H1 (cell line): Measurements from ENCODE around the gene CACNA2D3. TPM values are rescaled to one million over a fixed set of nuclear protein-coding genes. Genes with fewer than 3 reads are reported as not detected.

Experiments used
- CTCF ChIA-PET: fragments of 300-600 bp; sonication (Branson Sonifier 250); formaldehyde crosslinking; loops from one replicate; lab custom pipeline; 2021; ENCODE audit not compliant: partially characterized antibody; lab: Charles Lee
- POLR2A ChIA-PET: fragments of 300-600 bp; sonication (Branson Sonifier 250); formaldehyde crosslinking; loops from one replicate; lab custom pipeline; 2021; ENCODE audit warnings: inconsistent platforms; ENCODE audit not compliant: partially characterized antibody; lab: Charles Lee
- DNase-seq, 2 experiments: peaks; one replicate each; pipeline versions ENCODE4 v3.0.0 to v3.0.0-alpha.2; 2010 to 2022; ENCODE audit warnings: low spot score in 2 of 2, low read depth in 1 of 2, mixed read lengths in 1 of 2
- FAIRE-seq: peaks from 2 replicates; lab custom pipeline; 2011; peaks lifted over from hg19 to GRCh38; lab: Jason Lieb, UNC
- H2AFZ ChIP-seq: 2 replicates; pipeline ENCODE4 v1.8.1; 2012; ENCODE audit warnings: low read length, inconsistent platforms
- H2AK5ac ChIP-seq: 2 replicates; pipeline ENCODE4 v1.6.1; 2013; ENCODE audit warnings: low read depth, low read length
- H2BK120ac ChIP-seq: replicated peaks from 2 replicates; pipeline ENCODE3; 2013; ENCODE audit warnings: low read depth, low read length, inconsistent platforms
- H2BK12ac ChIP-seq: 2 replicates; pipeline ENCODE4 v1.6.1; 2013; ENCODE audit warnings: low read depth, low read length
- H2BK15ac ChIP-seq: 2 replicates; pipeline ENCODE4 v1.6.1; 2013; ENCODE audit warnings: low read length
- H2BK20ac ChIP-seq: 2 replicates; pipeline ENCODE4 v1.6.1; 2013; ENCODE audit warnings: low read length
- H2BK5ac ChIP-seq: 2 replicates; pipeline ENCODE4 v1.6.1; 2013; ENCODE audit warnings: low read depth, low read length
- H3K14ac ChIP-seq: 2 replicates; pipeline ENCODE4 v1.6.1; 2013; ENCODE audit warnings: inconsistent platforms; ENCODE audit not compliant: insufficient read length
- H3K18ac ChIP-seq: 2 replicates; pipeline ENCODE4 v1.6.1; 2013; ENCODE audit warnings: low read length; ENCODE audit errors: extremely low read depth
- H3K23ac ChIP-seq: 2 replicates; pipeline ENCODE4 v1.6.1; 2013; ENCODE audit warnings: inconsistent platforms; ENCODE audit not compliant: insufficient read length
- H3K23me2 ChIP-seq: 2 replicates; pipeline ENCODE4 v1.6.1; 2013; ENCODE audit warnings: low read depth, low read length
- H3K27ac ChIP-seq: 2 replicates; pipeline ENCODE4 v1.6.1; 2011; ENCODE audit warnings: low read depth, low read length, inconsistent platforms
- H3K27me3 ChIP-seq, 4 experiments: replicated peaks in 1 of 4; 1 replicate in 1 of 4; 2 replicates in 3 of 4; pipeline versions ENCODE4 v1.6.1 to v1.8.1; 2011 to 2013; ENCODE audit warnings: low read length in 3 of 4, mild to moderate bottlenecking in 3 of 4, inconsistent platforms in 2 of 4, mixed read lengths in 2 of 4, moderate library complexity in 1 of 4; ENCODE audit not compliant: control insufficient read depth in 3 of 4, insufficient read depth in 3 of 4; ENCODE audit errors: extremely low read depth in 1 of 4
- H3K36me3 ChIP-seq, 4 experiments: 2 replicates each; pipeline versions ENCODE4 v1.6.1 to v1.8.1; 2011 to 2013; ENCODE audit warnings: mild to moderate bottlenecking in 4 of 4, low read length in 3 of 4, moderate library complexity in 2 of 4, control low read depth in 1 of 4, inconsistent platforms in 1 of 4; ENCODE audit not compliant: insufficient read depth in 4 of 4, control insufficient read depth in 2 of 4
- H3K4ac ChIP-seq: replicated peaks from 2 replicates; pipeline ENCODE3; 2013; ENCODE audit warnings: low read length, low read depth, mixed read lengths, inconsistent platforms; ENCODE audit not compliant: insufficient read length
- H3K4me1 ChIP-seq, 4 experiments: replicated peaks in 1 of 4; 1 replicate in 1 of 4; 2 replicates in 3 of 4; pipeline versions ENCODE4 v1.6.1 to v1.8.1; 2011 to 2013; ENCODE audit warnings: low read length in 3 of 4, inconsistent platforms in 2 of 4, mixed read lengths in 1 of 4; ENCODE audit not compliant: insufficient read depth in 4 of 4, control insufficient read depth in 3 of 4
- H3K4me2 ChIP-seq, 2 experiments: 2 replicates each; pipeline versions ENCODE4 v1.6.1 to v1.8.1; 2011 to 2013; ENCODE audit warnings: low read depth in 2 of 2, low read length in 2 of 2, control low read depth in 1 of 2, inconsistent platforms in 1 of 2, mild to moderate bottlenecking in 1 of 2; ENCODE audit not compliant: insufficient read depth in 1 of 2
- H3K4me3 ChIP-seq, 4 experiments: fragments of 200-600, 300-600 bp in 1 of 4; sonication (generic), shearing (Covaris generic), sonication (Bioruptor Twin) in 1 of 4; 2 replicates each; pipeline versions ENCODE4 v1.5.1 to v1.8.1; 2011 to 2016; ENCODE audit warnings: low read length in 4 of 4, low read depth in 3 of 4, control low read depth in 2 of 4, inconsistent platforms in 2 of 4, mild to moderate bottlenecking in 2 of 4, mixed read lengths in 1 of 4, moderate library complexity in 1 of 4; ENCODE audit not compliant: insufficient read depth in 2 of 4; ENCODE audit errors: extremely low read depth in 1 of 4
- H3K56ac ChIP-seq: replicated peaks from 2 replicates; pipeline ENCODE3; 2013; ENCODE audit warnings: low read depth, mild to moderate bottlenecking, mixed read lengths, low read length, inconsistent platforms; ENCODE audit not compliant: insufficient read length
- H3K79me1 ChIP-seq: 2 replicates; pipeline ENCODE4 v1.6.1; 2013; ENCODE audit warnings: low read depth, low read length, control low read depth
- H3K79me2 ChIP-seq, 2 experiments: 2 replicates each; pipeline versions ENCODE4 v1.6.1 to v1.8.1; 2012 to 2013; ENCODE audit warnings: low read length in 2 of 2, mild to moderate bottlenecking in 2 of 2, inconsistent platforms in 1 of 2; ENCODE audit not compliant: insufficient read depth in 2 of 2, control insufficient read depth in 1 of 2
- H3K9ac ChIP-seq, 4 experiments: replicated peaks in 1 of 4; 1 replicate in 1 of 4; 2 replicates in 3 of 4; pipeline versions ENCODE4 v1.6.1 to v1.8.1; 2011 to 2013; ENCODE audit warnings: low read depth in 3 of 4, low read length in 3 of 4, control low read depth in 2 of 4, mild to moderate bottlenecking in 2 of 4, moderate library complexity in 2 of 4, inconsistent platforms in 1 of 4; ENCODE audit errors: extremely low read depth in 1 of 4
- H3K9me3 ChIP-seq, 2 experiments: 2 replicates each; pipeline versions ENCODE4 v1.6.1 to v1.8.1; 2012 to 2013; ENCODE audit warnings: mild to moderate bottlenecking in 2 of 2, moderate library complexity in 2 of 2, control low read depth in 1 of 2, inconsistent platforms in 1 of 2, low read depth in 1 of 2, low read length in 1 of 2, mixed read lengths in 1 of 2; ENCODE audit not compliant: insufficient read depth in 2 of 2
- H4K20me1 ChIP-seq, 2 experiments: replicated peaks in 1 of 2; 2 replicates each; pipeline versions ENCODE3 to v1.8.1; 2011 to 2013; ENCODE audit warnings: inconsistent platforms in 2 of 2, low read length in 2 of 2, mild to moderate bottlenecking in 1 of 2; ENCODE audit not compliant: insufficient read depth in 2 of 2, control insufficient read depth in 1 of 2
- H4K5ac ChIP-seq: 2 replicates; pipeline ENCODE4 v1.6.1; 2013; ENCODE audit warnings: low read length, low read depth, mixed read lengths, inconsistent platforms; ENCODE audit not compliant: insufficient read length
- H4K8ac ChIP-seq: 2 replicates; pipeline ENCODE4 v1.8.0; 2013; ENCODE audit warnings: mild to moderate bottlenecking, moderate library complexity, low read length, inconsistent platforms; ENCODE audit not compliant: insufficient read depth; ENCODE audit errors: extremely low read depth
- H4K91ac ChIP-seq: replicated peaks from 2 replicates; pipeline ENCODE3; 2013; ENCODE audit warnings: low read length, mixed read lengths, inconsistent platforms; ENCODE audit not compliant: insufficient read length
- ASH2L ChIP-seq: fragments of 200-600, 300-600 bp; sonication (generic); IDR thresholded peaks from one replicate; pipeline ENCODE4 v1.7.1; 2017; ENCODE audit warnings: low read length
- BCL11A ChIP-seq, 2 experiments: IDR thresholded peaks; one replicate each; pipeline ENCODE4 v1.6.1; 2011; ENCODE audit warnings: low read depth in 2 of 2, low read length in 2 of 2, mild to moderate bottlenecking in 2 of 2
- BRCA1 ChIP-seq: IDR thresholded peaks from 2 replicates; pipeline ENCODE4 v1.6.1; 2012; ENCODE audit warnings: low read depth, low read length, improper control_type of control experiment
- CBX8 ChIP-seq: fragments of 300-800, 300-1000 bp; sonication (generic); IDR thresholded peaks from 2 replicates; pipeline ENCODE4 v1.7.1; 2016; ENCODE audit warnings: low read depth, low read length, borderline replicate concordance
- CHD2 ChIP-seq: IDR thresholded peaks from 2 replicates; pipeline ENCODE4 v1.6.1; 2012; ENCODE audit warnings: low read length, improper control_type of control experiment
- CTCF ChIP-seq, 3 experiments: IDR thresholded peaks; 1 replicate in 2 of 3; 2 replicates in 1 of 3; pipeline versions ENCODE4 v1.5.1 to v1.6.1; 2011; ENCODE audit warnings: low read length in 3 of 3, mild to moderate bottlenecking in 3 of 3, inconsistent platforms in 2 of 3, low read depth in 1 of 3, moderate library complexity in 1 of 3; ENCODE audit not compliant: insufficient read depth in 1 of 3; ENCODE audit errors: control extremely low read depth in 1 of 3
- KDM5A ChIP-seq: fragments of 200-600 bp; IDR thresholded peaks from 2 replicates; pipeline ENCODE4 v1.7.1; 2012; ENCODE audit warnings: mild to moderate bottlenecking, low read length, inconsistent platforms, mixed read lengths
- NRF1 ChIP-seq: IDR thresholded peaks from 2 replicates; pipeline ENCODE4 v1.6.1; 2011; ENCODE audit warnings: mild to moderate bottlenecking, low read depth, low read length, improper control_type of control experiment
- RAD21 ChIP-seq, 2 experiments: IDR thresholded peaks in 1 of 2; conservative IDR thresholded peaks in 1 of 2; 2 replicates each; pipeline ENCODE4 v1.6.1; 2011; ENCODE audit warnings: low read depth in 2 of 2, low read length in 2 of 2, improper control_type of control experiment in 1 of 2, inconsistent platforms in 1 of 2, mild to moderate bottlenecking in 1 of 2, moderate library complexity in 1 of 2
- SIX5 ChIP-seq: IDR thresholded peaks from 2 replicates; pipeline ENCODE4 v1.6.1; 2011; ENCODE audit warnings: mild to moderate bottlenecking, low read depth, low read length
- SP4 ChIP-seq: IDR thresholded peaks from 2 replicates; pipeline ENCODE4 v1.6.1; 2012; ENCODE audit warnings: low read length, inconsistent platforms
- TAF1 ChIP-seq: IDR thresholded peaks from 2 replicates; pipeline ENCODE4 v1.6.1; 2011; ENCODE audit warnings: mild to moderate bottlenecking, low read depth, low read length
- WGBS, 2 experiments: shearing (Covaris generic) in 1 of 2; methylation state at CpG; one replicate each; pipeline versions ENCODE4 v1.1.6 to v1.1.7; 2013 to 2015; ENCODE audit warnings: low lambda C conversion rate in 2 of 2, mixed read lengths in 2 of 2, inconsistent platforms in 1 of 2, low coverage in 1 of 2, missing lambda C conversion rate in 1 of 2; ENCODE audit not compliant: insufficient replicate concordance in 2 of 2, insufficient coverage in 1 of 2, insufficient read length in 1 of 2; ENCODE audit errors: extremely low coverage in 1 of 2, missing lambda C conversion rate in 1 of 2; 5-methylcytosine and 5-hydroxymethylcytosine counted together
- polyA plus RNA-seq, 7 experiments: library from polyadenylated mRNA; depleted of rRNA in 3 of 7; stranded (reverse) in 5 of 7; unstranded in 2 of 7; fragments of >200 nt in 5 of 7; fragments of 200-250 nt in 2 of 7; gene quantifications; 1 replicate in 5 of 7; 2 replicates in 1 of 7; 4 replicates in 1 of 7; pipeline versions ENCODE4 v1.2.1 to v1.2.3, GENCODE V29; 2011 to 2013; ENCODE audit warnings: missing spikeins in 2 of 7, mixed read lengths in 2 of 7
- total RNA-seq: library from RNA; stranded (reverse); fragmentation: NEBNext Ultra II Directional; extraction: Animal tissue kit (Norgen Biotek cat#: 25700); gene quantifications from 2 replicates; pipeline ENCODE4 v1.2.1, GENCODE V29; 2021

CACNA2D3 gene
- total and polyA plus RNA-seq, 2 of the 8 experiments (the other 6 are each of a cell fraction or from before 2014, with no cell fraction given) = 1.5 to 1.8 TPM

GRCh38 chr3:54134155-54134554, 11.8 kb downstream of the CACNA2D3 start:
- no peak overlapping the region for H2BK5ac ChIP-seq
- H3K4ac ChIP-seq = no peak overlapping the region
- no peaks in the 10 kb centered on the region; a peak in 1 of 8 replicates for H3K36me3 ChIP-seq
- H3K9ac ChIP-seq = no peak overlapping the region
- no peak overlapping the region for H2BK15ac ChIP-seq
- no peaks in the 10 kb centered on the region for H3K27me3 ChIP-seq
- H2BK20ac ChIP-seq = no peak overlapping the region
- DNase-seq (no peak), FAIRE-seq (no peak)
- peaks cover 0 to 7% (median 3%) of the 10 kb centered on the region in 4 experiments; a peak in 2 of 7 replicates for H3K4me1 ChIP-seq
- no peak overlapping the region for H2AK5ac ChIP-seq
- no peak overlapping the region for H3K18ac ChIP-seq
- H3K4me3 ChIP-seq = no peak overlapping the region
- no peak overlapping the region for H3K4me2 ChIP-seq
- no peak overlapping the region for H3K14ac ChIP-seq
- no peak overlapping the region for H2BK12ac ChIP-seq
- WGBS, 2 experiments = 87% methylated on average over 7 of the region's 8 CpGs; no CpG with 5 or more reads in 1 of the 2 experiments
- CTCF ChIA-PET = interaction anchor here (2.2 to 5.6 kb wide), 3 partner anchors 12 to 195 kb away, joined by 5 to 33 read pairs (median 27); no protein-coding TSS in a partner anchor
- no peaks in the 10 kb centered on the region for H4K20me1 ChIP-seq
- H3K56ac ChIP-seq = no peak overlapping the region
- POLR2A ChIA-PET = interaction anchor here (1.0 kb wide), 1 partner anchor 24 kb away, joined by 4 read pairs; no protein-coding TSS in a partner anchor
- no peak overlapping the region for H4K5ac ChIP-seq
- H3K23ac ChIP-seq = no peak overlapping the region
- no peak overlapping the region for H3K27ac ChIP-seq
- H3K79me1 ChIP-seq = no peaks in the 10 kb centered on the region; the same call in 1 of the 2 replicates
- H3K79me2 ChIP-seq = no peaks in the 10 kb centered on the region
- H2BK120ac ChIP-seq = no peak overlapping the region
- H3K23me2 ChIP-seq = no peaks in the 10 kb centered on the region
- no peak overlapping the region for H4K91ac ChIP-seq
- H2AFZ ChIP-seq = no peak overlapping the region
- H3K9me3 ChIP-seq = no peaks in the 10 kb centered on the region
- H4K8ac ChIP-seq = no peak overlapping the region
- no peak for TF ChIP-seq ASH2L
- TF ChIP-seq SP4 = no peak
- no peak for TF ChIP-seq CTCF (IDR thresholded peaks at IDR 0.05; ENCODE audit: control extremely low read depth in 1 of 3, insufficient read depth in 1 of 3, low read depth in 1 of 3, low read length in 3 of 3)
- no peak for TF ChIP-seq SIX5
- no peak for TF ChIP-seq RAD21 (IDR thresholded peaks at IDR 0.05 in 1 of 2, conservative IDR thresholded peaks at IDR 0.05 in 1 of 2; ENCODE audit: low read depth in 2 of 2, low read length in 2 of 2)
- no peak for TF ChIP-seq KDM5A
- TF ChIP-seq CBX8 = no peak
- TF ChIP-seq CHD2 = no peak
- no peak for TF ChIP-seq NRF1
- no peak for TF ChIP-seq BCL11A (IDR thresholded peaks at IDR 0.05; ENCODE audit: low read depth in 2 of 2, low read length in 2 of 2)
- TF ChIP-seq BRCA1 = no peak
- no peak for TF ChIP-seq TAF1
